Measurements from ENCODE around the gene HMCN1.

DNA sequence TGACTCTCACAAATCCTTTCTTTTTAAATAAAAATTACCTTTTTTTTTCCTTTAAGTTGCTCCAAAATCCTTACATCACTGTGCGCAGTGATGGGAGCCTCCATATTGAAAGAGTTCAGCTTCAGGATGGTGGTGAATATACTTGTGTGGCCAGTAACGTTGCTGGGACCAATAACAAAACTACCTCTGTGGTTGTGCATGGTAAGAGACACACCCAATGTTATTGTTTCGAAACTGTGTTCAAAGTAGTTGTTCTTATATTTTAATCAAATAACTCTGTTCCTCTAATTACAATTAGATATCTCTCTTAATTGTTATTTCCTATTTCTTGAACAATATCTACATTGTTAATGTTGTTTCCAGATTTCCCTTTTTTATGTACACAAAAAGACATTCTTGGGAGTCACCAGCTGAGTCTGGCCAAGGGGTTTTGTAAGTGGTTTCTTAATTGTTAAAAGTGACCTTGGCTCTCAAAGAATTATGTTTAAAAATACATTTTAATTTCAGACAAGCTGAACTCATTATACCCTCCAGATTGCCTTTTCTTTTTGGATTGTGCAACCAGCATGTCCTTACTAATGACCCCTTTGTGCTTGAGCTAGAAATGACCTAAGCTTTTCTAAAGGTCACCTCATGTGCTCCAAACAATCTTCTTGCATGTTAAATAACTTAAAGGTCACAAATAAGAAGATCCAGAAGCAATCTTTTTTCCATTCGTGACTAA, 250.1 kb downstream of the HMCN1 start:
- TF ChIP-seq, protein P1, sequence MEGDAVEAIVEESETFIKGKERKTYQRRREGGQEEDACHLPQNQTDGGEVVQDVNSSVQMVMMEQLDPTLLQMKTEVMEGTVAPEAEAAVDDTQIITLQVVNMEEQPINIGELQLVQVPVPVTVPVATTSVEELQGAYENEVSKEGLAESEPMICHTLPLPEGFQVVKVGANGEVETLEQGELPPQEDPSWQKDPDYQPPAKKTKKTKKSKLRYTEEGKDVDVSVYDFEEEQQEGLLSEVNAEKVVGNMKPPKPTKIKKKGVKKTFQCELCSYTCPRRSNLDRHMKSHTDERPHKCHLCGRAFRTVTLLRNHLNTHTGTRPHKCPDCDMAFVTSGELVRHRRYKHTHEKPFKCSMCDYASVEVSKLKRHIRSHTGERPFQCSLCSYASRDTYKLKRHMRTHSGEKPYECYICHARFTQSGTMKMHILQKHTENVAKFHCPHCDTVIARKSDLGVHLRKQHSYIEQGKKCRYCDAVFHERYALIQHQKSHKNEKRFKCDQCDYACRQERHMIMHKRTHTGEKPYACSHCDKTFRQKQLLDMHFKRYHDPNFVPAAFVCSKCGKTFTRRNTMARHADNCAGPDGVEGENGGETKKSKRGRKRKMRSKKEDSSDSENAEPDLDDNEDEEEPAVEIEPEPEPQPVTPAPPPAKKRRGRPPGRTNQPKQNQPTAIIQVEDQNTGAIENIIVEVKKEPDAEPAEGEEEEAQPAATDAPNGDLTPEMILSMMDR (IDR thresholded peaks at IDR 0.05) = no peak
- no peak for TF ChIP-seq POLR2A (IDR thresholded peaks at IDR 0.05)
